PFSK-1 (cell line): ENCODE results near the gene ZFPM1.

Experiments
- FOXP2 ChIP-seq: optimal IDR thresholded peaks from 2 replicates; pipeline ENCODE3; 2011; ENCODE audit warnings: borderline replicate concordance, control low read depth, inconsistent platforms; ENCODE audit not compliant: insufficient read depth; ENCODE audit errors: extremely low read length, extremely low read depth
- POLR2AphosphoS5 ChIP-seq: IDR thresholded peaks from 2 replicates; pipeline ENCODE4 v1.6.1; 2012; ENCODE audit warnings: low read depth, mild to moderate bottlenecking, control low read depth, low read length, moderate library complexity
- REST ChIP-seq, 2 experiments: IDR thresholded peaks; 2 replicates each; pipeline versions ENCODE4 v1.6.1 to v1.8.0; 2011 to 2012; ENCODE audit warnings: low read depth in 2 of 2, low read length in 2 of 2, control low read depth in 1 of 2, inconsistent platforms in 1 of 2, mild to moderate bottlenecking in 1 of 2, moderate library complexity in 1 of 2; ENCODE audit not compliant: insufficient read depth in 1 of 2
- SIN3A ChIP-seq: IDR thresholded peaks from 2 replicates; pipeline ENCODE4 v1.6.1; 2012; ENCODE audit warnings: mild to moderate bottlenecking, low read length, moderate library complexity, borderline replicate concordance; ENCODE audit not compliant: insufficient read depth
- TAF1 ChIP-seq: IDR thresholded peaks from 2 replicates; pipeline ENCODE4 v1.6.1; 2012; ENCODE audit warnings: low read length, control low read depth, borderline replicate concordance; ENCODE audit not compliant: insufficient read depth

ZFPM1 gene

DNA sequence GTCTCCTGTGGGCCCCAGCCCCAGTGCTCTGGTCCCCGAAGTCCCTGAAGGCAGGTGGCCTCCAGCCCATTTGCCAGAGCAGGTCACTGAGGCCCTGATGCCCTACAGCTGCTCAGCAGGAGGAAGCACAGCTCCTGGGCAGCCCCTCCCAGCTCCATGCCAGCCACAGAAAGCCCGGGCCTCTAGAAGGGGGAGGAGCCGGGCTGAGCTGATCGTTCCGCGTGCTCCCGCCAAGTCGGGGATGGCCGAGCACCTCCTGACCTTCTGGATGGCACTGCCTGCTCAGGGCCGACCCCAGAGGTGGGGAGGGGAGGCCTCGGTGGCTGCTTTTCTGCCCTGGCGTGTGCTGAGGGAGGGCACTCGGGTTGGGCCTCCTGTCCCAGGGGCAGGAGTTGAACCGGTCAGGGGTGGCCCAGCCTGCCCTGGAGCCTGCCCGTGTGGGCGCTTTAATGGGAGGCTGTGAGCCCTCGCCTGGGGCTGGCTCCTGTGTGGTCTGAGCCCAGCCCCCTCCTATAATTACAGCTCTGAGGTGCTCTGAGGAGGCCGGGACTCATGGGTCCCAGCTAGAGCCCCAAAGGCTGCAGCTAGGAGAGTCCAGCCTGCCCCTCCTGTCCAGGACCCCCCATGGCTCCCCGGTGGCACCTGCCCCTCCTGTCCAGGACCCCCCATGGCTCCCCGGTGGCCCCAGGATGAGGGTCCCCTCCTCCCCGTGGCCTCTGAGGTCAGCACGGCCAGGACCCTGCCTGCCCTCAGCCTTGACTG, 29.7 kb downstream of the ZFPM1 start:
- TF ChIP-seq REST (IDR thresholded peaks at IDR 0.05; ENCODE audit: insufficient read depth in 1 of 2, low read depth in 2 of 2, low read length in 2 of 2) (no peak), FOXP2 (no peak), SIN3A (no peak), TAF1 (no peak)

GRCh38 chr16:88483392-88483641, 30.2 kb downstream of the ZFPM1 start:
- no peak for TF ChIP-seq TAF1
- TF ChIP-seq POLR2AphosphoS5: no peak
- no peak for TF ChIP-seq FOXP2
- no peak for TF ChIP-seq REST (IDR thresholded peaks at IDR 0.05; ENCODE audit: insufficient read depth in 1 of 2, low read depth in 2 of 2, low read length in 2 of 2)
- no peak for TF ChIP-seq SIN3A

GRCh38 chr16:88484505-88485365, 31.7 kb downstream of the ZFPM1 start:
- TF ChIP-seq REST (IDR thresholded peaks at IDR 0.05; ENCODE audit: insufficient read depth in 1 of 2, low read depth in 2 of 2, low read length in 2 of 2): no peak
- no peak for TF ChIP-seq TAF1
- no peak for TF ChIP-seq SIN3A
- TF ChIP-seq POLR2AphosphoS5: no peak
- TF ChIP-seq FOXP2: no peak

DNA sequence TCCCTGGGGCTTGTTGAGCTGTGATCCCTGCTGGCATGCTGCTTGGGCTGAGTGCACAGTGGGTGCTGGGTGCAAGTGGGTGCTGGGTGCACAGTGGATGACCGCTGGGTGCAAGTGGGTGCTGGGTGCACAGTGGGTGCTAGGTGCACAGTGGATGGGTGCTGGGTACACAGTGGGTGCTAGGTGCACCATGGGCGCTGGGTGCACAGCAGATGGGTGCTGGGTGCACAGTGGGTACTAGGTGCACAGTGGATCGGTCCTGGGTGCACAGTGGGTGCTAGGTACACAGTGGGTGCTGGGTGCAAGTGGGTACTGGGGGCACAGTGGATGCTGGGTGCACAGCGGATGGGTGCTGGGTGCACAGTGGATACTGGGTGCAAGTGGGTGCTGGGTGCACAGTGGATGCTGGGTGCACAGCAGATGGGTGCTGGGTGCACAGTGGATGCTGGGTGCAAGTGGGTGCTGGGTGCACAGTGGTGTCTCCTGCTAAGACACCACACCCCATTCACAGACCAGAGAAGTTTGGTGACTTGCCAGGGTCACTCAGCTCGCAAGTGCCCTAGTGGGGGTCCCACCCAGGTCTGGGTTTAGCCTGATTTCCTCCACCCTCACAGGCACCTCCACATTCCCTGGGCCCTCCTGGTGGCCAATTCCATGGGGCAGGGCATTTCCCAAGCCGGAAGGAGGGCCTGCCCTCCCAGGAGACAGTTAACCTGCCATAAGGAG, 33.5 kb downstream of the ZFPM1 start:
- TF ChIP-seq FOXP2: no peak

DNA sequence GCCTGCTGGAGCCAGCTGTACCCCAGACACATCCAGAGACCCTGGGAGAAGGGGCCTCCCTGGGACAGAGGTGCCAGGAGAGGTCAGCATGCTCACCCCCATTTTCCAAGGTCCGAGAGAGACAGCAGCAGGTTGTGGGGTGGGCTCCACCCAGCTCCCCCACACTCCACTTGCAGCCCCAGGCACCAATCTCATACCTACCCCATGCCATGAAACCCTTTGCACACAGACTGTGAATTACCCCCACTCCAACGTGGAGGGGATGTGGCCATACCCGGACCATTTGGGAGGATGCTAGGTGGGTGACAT, 34.0 kb downstream of the ZFPM1 start:
- no peak for TF ChIP-seq POLR2AphosphoS5
- TF ChIP-seq SIN3A: no peak
- no peak for TF ChIP-seq REST (IDR thresholded peaks at IDR 0.05; ENCODE audit: insufficient read depth in 1 of 2, low read depth in 2 of 2, low read length in 2 of 2)
- TF ChIP-seq TAF1: no peak
- no peak for TF ChIP-seq FOXP2
